GM12873 (cell line): ENCODE data around the gene TIPRL.

Experiments
- CTCF ChIP-seq: IDR thresholded peaks from 2 replicates; pipeline ENCODE4 v1.5.1; 2012; ENCODE audit warnings: low read depth, mild to moderate bottlenecking, moderate library complexity, low read length, control low read depth; ENCODE audit not compliant: insufficient read depth; ENCODE audit errors: missing control alignments

TIPRL gene

GRCh38 chr1:168136709-168137514, 41.9 kb upstream of the TIPRL start, which contains the start of gene GPR161:
GPR161 (minus strand) TSS chr1:168136930; CDS start chr1:168104850, 32,080 bp downstream.
- TF ChIP-seq CTCF: no peak

- no peak for TF ChIP-seq CTCF
Observed at GRCh38 chr1:168137515-168137821, 41.3 kb upstream of the TIPRL start.

DNA sequence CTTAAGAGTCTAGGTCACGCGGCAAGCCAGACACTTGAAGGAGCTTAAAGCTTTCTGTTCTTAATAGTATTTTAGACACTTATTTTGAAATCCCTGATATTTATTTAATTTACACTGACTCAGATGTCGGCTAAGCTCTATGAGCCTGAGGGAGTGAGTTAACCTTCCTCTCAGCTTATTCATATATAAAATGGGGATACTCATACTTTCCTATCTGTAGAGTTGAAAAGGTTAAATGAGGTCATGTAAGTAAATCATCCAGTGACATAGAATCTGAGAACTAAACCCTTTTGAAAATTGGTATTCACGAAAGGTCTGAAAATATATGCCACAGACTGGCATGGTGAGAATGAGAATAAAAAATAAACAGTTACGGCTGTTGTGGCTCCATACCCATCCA, 40.6 kb upstream of the TIPRL start:
- TF ChIP-seq CTCF: no peak

DNA sequence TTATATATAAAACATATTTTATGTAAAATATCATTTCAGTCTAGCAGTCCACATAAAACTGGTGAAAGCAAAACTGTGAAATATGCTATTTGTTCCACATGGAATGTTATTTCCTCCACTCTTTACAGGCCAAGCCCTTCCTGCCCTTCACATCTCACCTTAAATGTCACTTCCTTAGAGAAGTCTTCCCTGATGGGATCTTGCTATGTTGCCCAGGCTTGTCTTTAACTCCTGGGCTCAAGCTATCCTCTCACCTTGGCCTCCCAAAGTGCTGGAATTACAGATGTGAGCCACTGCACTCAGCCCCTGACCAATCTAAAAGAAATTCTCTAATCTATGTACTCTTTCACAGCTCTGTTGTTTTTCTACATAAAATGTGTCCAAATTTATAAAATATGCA, 39.7 kb upstream of the TIPRL start:
- no peak for TF ChIP-seq CTCF

- no peak for TF ChIP-seq CTCF
Observed at GRCh38 chr1:168141871-168142385, 36.8 kb upstream of the TIPRL start.

DNA sequence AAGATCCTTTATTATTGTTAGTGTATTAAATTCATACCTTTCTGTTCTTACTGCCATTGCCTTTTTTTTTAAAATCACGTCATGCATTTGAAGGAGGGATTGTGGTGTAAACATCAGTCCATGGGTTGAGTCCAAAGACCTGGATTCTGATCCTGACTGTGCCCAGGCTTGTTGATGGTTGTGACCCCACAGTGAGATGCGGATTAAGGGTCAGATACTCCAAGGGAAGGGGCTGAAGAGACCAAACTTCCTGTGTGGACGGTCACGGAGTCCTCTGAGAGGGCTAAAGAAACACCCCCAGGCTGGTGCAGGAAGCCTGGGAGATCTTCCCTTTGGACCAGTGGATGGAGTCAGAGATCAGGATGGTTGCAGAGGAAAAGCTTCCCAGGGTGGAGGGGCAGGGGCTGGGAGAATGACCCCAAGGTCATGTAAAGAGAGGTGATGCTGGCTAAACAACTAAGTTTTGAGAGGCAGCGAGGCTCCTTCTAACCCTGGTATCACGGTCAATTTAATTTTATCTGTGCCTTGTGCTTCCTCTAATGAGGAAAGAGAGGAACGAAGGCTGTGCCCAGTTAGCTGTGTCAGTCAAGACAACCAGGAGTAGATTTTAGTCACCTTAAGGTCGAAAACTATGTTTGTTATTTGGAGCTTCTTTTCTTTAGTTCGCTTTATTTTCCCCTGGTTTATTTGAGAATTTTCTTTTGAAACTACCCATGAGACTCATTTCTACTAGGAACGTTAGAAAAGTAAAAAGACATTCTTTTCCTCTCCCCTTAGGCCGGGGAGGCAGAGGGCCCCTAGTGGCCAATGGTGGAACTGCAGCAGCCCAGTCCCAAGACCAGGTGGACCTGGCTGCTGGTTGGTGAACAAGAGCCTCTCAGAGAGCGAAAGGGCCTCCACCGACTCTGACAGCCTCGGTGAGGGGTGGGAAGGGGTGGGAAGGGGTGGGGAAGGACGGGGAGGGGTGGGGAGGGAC, 33.3 kb upstream of the TIPRL start:
- TF ChIP-seq CTCF: peak; percentile 95

DNA sequence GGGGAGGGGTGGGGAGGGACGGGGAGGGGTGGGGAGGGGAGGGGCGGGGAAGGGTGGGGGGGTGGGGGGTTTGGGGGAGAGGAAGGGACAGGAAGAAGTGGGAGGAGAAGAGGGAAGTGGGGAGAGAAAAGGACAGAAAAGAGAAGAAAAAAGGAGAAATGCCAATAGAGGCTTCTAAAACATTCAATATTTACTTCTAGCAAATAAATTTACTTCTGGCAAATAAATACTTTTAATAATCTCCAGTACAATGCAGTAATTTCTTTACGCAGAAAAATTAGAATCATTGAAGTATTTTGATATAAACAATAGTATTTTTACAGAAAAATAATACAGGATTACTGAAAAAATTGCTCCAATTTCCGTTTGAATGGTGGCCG, 32.6 kb upstream of the TIPRL start:
- TF ChIP-seq CTCF: no peak
